Activated B cell treated with CpG ODN at 0.5 μM for 24 hours (primary cell): ENCODE data around the gene HSPA5. TPM values are rescaled to one million over a fixed set of nuclear protein-coding genes. Genes with fewer than 3 reads are reported as not detected.

Source experiments
- ATAC-seq: fragments of 200-7000 bp; cut with Tn5 transposase; one replicate; pipeline ENCODE4 v1.10.0; 2021; ENCODE audit warnings: low read depth, mild to moderate bottlenecking, moderate library complexity
- CTCF ChIA-PET: fragments of 350-600 bp; sonication (Branson Sonifier 250); formaldehyde crosslinking; loops from one replicate; lab custom pipeline; 2021; ENCODE audit warnings: antibody characterized with exemption; lab: Charles Lee
- POLR2A ChIA-PET: fragments of 350-600 bp; sonication (Branson Sonifier 250); formaldehyde crosslinking; loops from one replicate; lab custom pipeline; 2021; ENCODE audit warnings: antibody characterized with exemption; lab: Charles Lee
- DNase-seq: peaks from one replicate; pipeline ENCODE4 v3.0.0; 2022
- H3K27ac Mint-ChIP-seq: one replicate; pipeline ENCODE4 v1.8.0; 2020; ENCODE audit warnings: mixed read lengths
- H3K27me3 Mint-ChIP-seq: one replicate; pipeline ENCODE4 v1.8.0; 2021; ENCODE audit warnings: mixed read lengths
- H3K36me3 Mint-ChIP-seq: one replicate; pipeline ENCODE4 v1.8.0; 2021; ENCODE audit warnings: low read depth, mixed read lengths
- H3K4me1 Mint-ChIP-seq: one replicate; pipeline ENCODE4 v1.8.0; 2021; ENCODE audit warnings: mixed read lengths
- H3K4me3 Mint-ChIP-seq: one replicate; pipeline ENCODE4 v1.8.0; 2020; ENCODE audit warnings: mild to moderate bottlenecking, mixed read lengths
- H3K9me3 Mint-ChIP-seq: one replicate; pipeline ENCODE4 v1.8.0; 2020; ENCODE audit warnings: mixed read lengths
- intact Hi-C: fragments of 100-400 bp; cut with micrococcal nuclease; formaldehyde crosslinking; loops from one replicate; pipeline ENCODE4 v1.15.1; 2024
- total RNA-seq: library from RNA; stranded (reverse); gene quantifications from 2 replicates; pipeline ENCODE4 v1.2.3, GENCODE V29; 2022
- TF ChIP-seq, protein P1 (sequence below): fragments of 200-600 bp; IDR thresholded peaks from one replicate; pipeline ENCODE4 v1.8.0; 2022; ENCODE audit warnings: antibody characterized with exemption, mild to moderate bottlenecking

The HSPA5 gene
- total RNA-seq, 1 donor from 2014 or later: 118 TPM

DNA sequence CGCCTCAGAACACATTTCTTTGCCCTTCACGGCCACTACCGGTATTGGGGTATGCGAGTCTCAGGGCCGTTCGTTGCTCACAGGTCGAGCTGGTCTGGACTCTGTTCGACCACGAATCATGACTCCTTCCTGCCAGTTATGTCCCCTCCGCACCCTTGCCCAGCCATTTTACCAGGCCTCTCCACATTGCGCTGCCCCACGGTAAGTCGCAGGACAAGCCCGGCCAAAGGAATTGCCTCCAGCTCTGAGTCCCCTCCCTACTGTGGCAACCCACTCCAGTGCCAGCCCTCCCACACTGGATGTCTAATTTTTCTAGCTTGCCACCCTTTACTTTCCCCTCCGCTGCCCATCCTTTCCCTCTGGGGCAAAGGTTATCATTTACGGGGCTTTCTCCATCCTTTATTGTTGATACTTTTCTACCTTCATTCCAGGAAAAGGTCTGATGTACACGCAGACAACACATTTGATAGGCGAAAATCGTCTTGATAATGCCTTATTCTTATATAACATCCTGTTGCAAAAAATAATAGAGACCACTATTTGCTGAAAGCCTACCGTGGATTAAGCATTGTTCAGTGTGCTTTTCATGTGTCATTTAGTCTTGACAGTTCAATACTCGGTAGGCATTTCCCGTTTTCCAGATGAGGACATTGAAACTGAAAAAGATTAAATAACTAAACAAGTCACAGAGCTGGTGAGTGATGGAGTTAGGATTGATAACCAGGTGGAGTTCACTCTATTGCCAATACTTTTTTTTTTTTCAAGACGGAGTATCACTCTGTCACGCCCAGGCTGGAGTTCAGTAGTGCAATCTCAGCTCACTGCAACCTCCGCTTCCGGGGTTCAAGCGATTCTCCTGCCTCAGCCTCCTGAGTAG is 958 bp upstream of the HSPA5 start:
- TF ChIP-seq, protein P1, sequence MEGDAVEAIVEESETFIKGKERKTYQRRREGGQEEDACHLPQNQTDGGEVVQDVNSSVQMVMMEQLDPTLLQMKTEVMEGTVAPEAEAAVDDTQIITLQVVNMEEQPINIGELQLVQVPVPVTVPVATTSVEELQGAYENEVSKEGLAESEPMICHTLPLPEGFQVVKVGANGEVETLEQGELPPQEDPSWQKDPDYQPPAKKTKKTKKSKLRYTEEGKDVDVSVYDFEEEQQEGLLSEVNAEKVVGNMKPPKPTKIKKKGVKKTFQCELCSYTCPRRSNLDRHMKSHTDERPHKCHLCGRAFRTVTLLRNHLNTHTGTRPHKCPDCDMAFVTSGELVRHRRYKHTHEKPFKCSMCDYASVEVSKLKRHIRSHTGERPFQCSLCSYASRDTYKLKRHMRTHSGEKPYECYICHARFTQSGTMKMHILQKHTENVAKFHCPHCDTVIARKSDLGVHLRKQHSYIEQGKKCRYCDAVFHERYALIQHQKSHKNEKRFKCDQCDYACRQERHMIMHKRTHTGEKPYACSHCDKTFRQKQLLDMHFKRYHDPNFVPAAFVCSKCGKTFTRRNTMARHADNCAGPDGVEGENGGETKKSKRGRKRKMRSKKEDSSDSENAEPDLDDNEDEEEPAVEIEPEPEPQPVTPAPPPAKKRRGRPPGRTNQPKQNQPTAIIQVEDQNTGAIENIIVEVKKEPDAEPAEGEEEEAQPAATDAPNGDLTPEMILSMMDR: no peak
- ATAC-seq (peak; percentile 4), DNase-seq (no peak)
- Mint-ChIP-seq H3K27ac (peak overlapping the region; percentile 98), H3K4me3 (peak overlapping the region; percentile 94), H3K27me3 (no peaks in the 10 kb centered on the region), H3K4me1 (peaks cover 45% of the 10 kb centered on the region), H3K36me3 (peaks cover 45% of the 10 kb centered on the region), H3K9me3 (no peaks in the 10 kb centered on the region)
- POLR2A ChIA-PET: interaction anchor here (0.6 to 6.3 kb wide), 40 partner anchors 8 to 1673 kb away, joined by 3 to 201 read pairs (median 4); partner anchors contain the start of genes ARPC5L, GAPVD1, MAPKAP1 and NR6A1
- CTCF ChIA-PET: interaction anchor here (2.2 kb wide), 1 partner anchor 19 kb away, joined by 9 read pairs; the partner anchor contains the start of gene GAPVD1
- intact Hi-C loops: loop anchor here (1.0 to 10.0 kb wide), 8 partner anchors 19 to 1563 kb away; partner anchors contain the start of genes ARPC5L, GAPVD1, NR6A1 and PPP6C

DNA sequence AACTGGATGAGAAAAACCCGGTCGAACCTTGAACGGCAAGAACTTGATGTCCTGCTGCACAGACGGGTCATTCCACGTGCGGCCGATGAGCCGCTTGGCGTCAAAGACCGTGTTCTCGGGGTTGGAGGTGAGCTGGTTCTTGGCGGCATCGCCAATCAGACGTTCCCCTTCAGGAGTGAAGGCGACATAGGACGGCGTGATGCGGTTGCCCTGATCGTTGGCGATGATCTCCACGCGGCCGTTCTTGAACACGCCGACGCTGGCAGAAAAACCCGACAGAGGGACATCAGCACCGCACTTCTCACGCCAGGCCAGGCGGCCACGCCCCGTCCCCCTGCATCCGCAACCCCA is 519 bp downstream of the HSPA5 start:
- ATAC-seq: no peak
- H3K36me3 Mint-ChIP-seq: peaks cover 60% of the 10 kb centered on the region
- no peak for DNase-seq
- intact Hi-C loops: loop anchor here (2.0 to 10.0 kb wide), 3 partner anchors 378 to 1564 kb away; partner anchors contain the start of genes ARPC5L, NR6A1, RPL35 and ZBTB43
- no peaks in the 10 kb centered on the region for H3K27me3 Mint-ChIP-seq
- CTCF ChIA-PET: interaction anchor here (2.2 kb wide), 1 partner anchor 21 kb away, joined by 9 read pairs; the partner anchor contains the start of gene GAPVD1
- no peaks in the 10 kb centered on the region for H3K9me3 Mint-ChIP-seq
- peak overlapping the region; percentile 98 for H3K27ac Mint-ChIP-seq
- TF ChIP-seq, protein P1: no peak
- peaks cover 59% of the 10 kb centered on the region for H3K4me1 Mint-ChIP-seq
- peak overlapping the region; percentile 94 for H3K4me3 Mint-ChIP-seq
- POLR2A ChIA-PET: interaction anchor here (0.5 to 6.3 kb wide), 24 partner anchors 9 to 1564 kb away, joined by 3 to 201 read pairs (median 6); partner anchors contain the start of genes ARPC5L, GAPVD1, NR6A1 and PPP6C

DNA sequence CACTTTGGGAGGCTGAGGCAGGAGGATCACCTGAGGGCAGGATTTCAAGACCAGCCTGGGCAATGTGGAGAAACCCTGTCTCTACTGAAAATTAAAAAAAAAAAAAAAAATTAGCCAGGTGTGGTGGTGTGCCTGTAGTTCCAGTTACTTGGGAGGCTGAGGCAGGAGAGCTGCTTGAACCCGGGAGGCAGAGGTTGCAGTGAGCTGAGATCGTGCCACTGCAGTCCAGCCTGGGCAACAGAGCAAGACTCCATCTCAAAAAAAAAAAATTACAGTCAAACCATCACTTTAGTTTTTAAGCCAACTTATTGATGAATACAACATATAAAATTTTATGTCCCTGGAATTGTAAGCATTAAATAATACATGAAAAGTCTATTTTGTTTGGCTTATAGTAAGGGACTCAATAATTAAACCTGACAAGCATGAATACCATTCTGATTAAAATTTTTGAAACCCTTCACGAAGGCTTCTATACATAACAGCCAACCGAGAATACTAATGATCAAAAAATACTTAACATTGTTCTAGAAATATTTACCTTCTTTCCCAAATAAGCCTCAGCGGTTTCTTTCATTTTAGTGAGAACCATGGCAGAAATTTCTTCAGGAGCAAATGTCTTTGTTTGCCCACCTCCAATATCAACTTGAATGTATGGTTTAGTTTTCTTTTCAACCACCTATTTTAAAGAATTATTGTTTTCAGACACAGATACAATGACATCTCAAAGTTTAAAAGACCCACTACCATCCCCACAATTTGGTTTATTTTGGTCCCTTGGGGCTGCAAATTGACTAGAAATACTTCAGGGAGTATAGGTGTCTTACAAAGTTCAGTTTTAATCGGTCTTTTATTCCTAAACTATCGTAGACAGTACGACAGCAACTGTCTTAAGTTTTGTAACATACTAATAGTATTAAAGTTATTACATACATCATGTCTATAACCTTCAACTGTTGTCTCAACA is 1.2 kb downstream of the HSPA5 start:
- TF ChIP-seq, protein P1: no peak
- H3K27ac Mint-ChIP-seq: peak overlapping the region; percentile 98
- H3K4me1 Mint-ChIP-seq: peaks cover 65% of the 10 kb centered on the region
- no peaks in the 10 kb centered on the region for H3K9me3 Mint-ChIP-seq
- no peaks in the 10 kb centered on the region for H3K27me3 Mint-ChIP-seq
- peak overlapping the region; percentile 94 for H3K4me3 Mint-ChIP-seq
- H3K36me3 Mint-ChIP-seq: peaks cover 67% of the 10 kb centered on the region
- no peak for DNase-seq
- intact Hi-C loops: loop anchor here (2.0 to 10.0 kb wide), 3 partner anchors 378 to 1565 kb away; partner anchors contain the start of genes ARPC5L, NR6A1, RPL35 and ZBTB43
- POLR2A ChIA-PET: interaction anchor here (0.5 to 6.3 kb wide), 14 partner anchors 8 to 604 kb away, joined by 3 to 201 read pairs (median 6); partner anchors contain the start of genes ARPC5L, GAPVD1, PPP6C and RABEPK
- no peak for ATAC-seq
- CTCF ChIA-PET: interaction anchor here (2.2 kb wide), 1 partner anchor 21 kb away, joined by 9 read pairs; the partner anchor contains the start of gene GAPVD1

DNA sequence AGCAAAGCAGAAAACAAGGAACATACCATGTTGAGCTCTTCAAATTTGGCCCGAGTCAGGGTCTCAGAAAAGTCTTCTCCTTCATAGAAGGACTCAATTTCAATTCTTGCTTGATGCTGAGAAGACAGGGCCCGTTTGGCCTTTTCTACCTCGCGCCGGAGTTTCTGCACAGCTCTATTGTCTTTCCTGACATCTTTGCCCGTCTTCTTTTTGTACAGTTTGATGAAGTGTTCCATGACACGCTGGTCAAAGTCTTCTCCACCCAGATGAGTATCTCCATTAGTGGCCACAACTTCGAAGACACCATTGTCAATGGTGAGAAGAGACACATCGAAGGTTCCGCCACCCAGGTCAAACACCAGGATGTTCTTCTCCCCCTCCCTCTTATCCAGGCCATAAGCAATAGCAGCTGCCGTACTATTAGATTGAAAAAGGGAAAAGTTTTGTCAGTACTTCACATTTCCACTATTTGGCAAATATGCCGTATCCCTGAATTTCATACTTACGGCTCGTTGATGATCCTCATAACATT is 2.2 kb downstream of the HSPA5 start:
- DNase-seq (no peak), ATAC-seq (no peak)
- Mint-ChIP-seq H3K4me1 (peaks cover 65% of the 10 kb centered on the region), H3K27me3 (no peaks in the 10 kb centered on the region), H3K27ac (peak overlapping the region; percentile 8), H3K36me3 (peaks cover 71% of the 10 kb centered on the region), H3K9me3 (no peaks in the 10 kb centered on the region), H3K4me3 (peak overlapping the region; percentile 94)
- CTCF ChIA-PET: no interaction called here
- TF ChIP-seq, protein P1: no peak
- intact Hi-C loops: no loop called here
- POLR2A ChIA-PET: no interaction called here
